Measurements from ENCODE around the gene HDGFL1. TPM values are rescaled to one million over a fixed set of nuclear protein-coding genes. Genes with fewer than 3 reads are reported as not detected.

HDGFL1 gene
- total and polyA plus RNA-seq, 2 experiments from 2014 or later: not detected

- Histone ChIP-seq H3K4me1 (ENCODE audit: insufficient read depth) (no peaks in the 10 kb centered on the region), H3F3A (replicated peaks; ENCODE audit: low read depth) (no peaks in the 10 kb centered on the region), H4K20me1 (replicated peaks; ENCODE audit: insufficient read depth) (no peaks in the 10 kb centered on the region), H3K4me2 (no peak overlapping the region), H3K9me2 (ENCODE audit: insufficient read depth) (no peaks in the 10 kb centered on the region; the same call in 1 of the 2 replicates), H3K79me2 (replicated peaks; ENCODE audit: insufficient read depth) (no peaks in the 10 kb centered on the region), H3K36me3 (ENCODE audit: insufficient read depth) (peaks cover 3% of the 10 kb centered on the region; the same call in 1 of the 2 replicates), H3K27ac (ENCODE audit: low read depth) (no peak overlapping the region), H3K27me3 (ENCODE audit: insufficient read depth) (no peaks in the 10 kb centered on the region), H3K4me3 (no peak overlapping the region), H2AFZ (no peak overlapping the region)
- Mint-ChIP-seq H3K27me3 (ENCODE audit: insufficient read depth, low read depth, poor library complexity) (no peaks in the 10 kb centered on the region), H3K36me3 (ENCODE audit: low read depth) (no peaks in the 10 kb centered on the region; the same call in 2 of the 3 replicates), H3K4me1 (no peaks in the 10 kb centered on the region), H3K27ac (no peak overlapping the region), H3K9me3 (peaks cover 7% of the 10 kb centered on the region; the same call in 2 of the 3 replicates), H3K4me3 (no peak overlapping the region)
- no peak for ATAC-seq
- TF ChIP-seq CREB1 (CRISPR knock-in tag; IDR thresholded peaks at IDR 0.05; ENCODE audit: low read depth) (no peak), EZH2 (IDR thresholded peaks at IDR 0.05; ENCODE audit: low read depth, unreplicated experiment) (no peak), POLR2AphosphoS5 (IDR thresholded peaks at IDR 0.05; ENCODE audit: low read depth) (no peak), EZH2phosphoT487 (IDR thresholded peaks at IDR 0.05; ENCODE audit: unreplicated experiment) (no peak), ZNF114 (CRISPR knock-in tag; IDR thresholded peaks at IDR 0.05) (no peak), NANOG (IDR thresholded peaks at IDR 0.05; ENCODE audit: borderline replicate concordance) (no peak), ZNF331 (CRISPR knock-in tag; IDR thresholded peaks at IDR 0.05; ENCODE audit: low read depth) (no peak), ETS1 (IDR thresholded peaks at IDR 0.05) (no peak), REST (IDR thresholded peaks at IDR 0.05; ENCODE audit: unreplicated experiment) (no peak), CTCF (conservative IDR thresholded peaks at IDR 0.05; ENCODE audit: low read depth in 2 of 2) (no peak), ZNF462 (CRISPR knock-in tag; IDR thresholded peaks at IDR 0.05) (no peak), JUNB (IDR thresholded peaks at IDR 0.05; ENCODE audit: unreplicated experiment) (no peak)
- no peak for DNase-seq (ENCODE audit: low spot score)
Observed at GRCh38 chr6:22550971-22551670, 18.2 kb upstream of the HDGFL1 start.
